NCI-H226 (cell line): ENCODE measurements around the gene PKP1.

Experiments
- DNase-seq: peaks from one replicate; pipeline ENCODE4 v3.0.0-alpha.2; 2015

PKP1 gene

GRCh38 chr1:201332616-201333335 is 49.5 kb downstream of the PKP1 start:
- no peak for DNase-seq

- no peak for DNase-seq
Observed at GRCh38 chr1:201334325-201335173, 51.2 kb downstream of the PKP1 start.

- no peak for DNase-seq
Observed at GRCh38 chr1:201335174-201335870, 52.0 kb downstream of the PKP1 start.

GRCh38 chr1:201335901-201336300 is 52.6 kb downstream of the PKP1 start:
- DNase-seq = no peak

GRCh38 chr1:201336711-201337450 is 53.6 kb downstream of the PKP1 start:
- DNase-seq = no peak

GRCh38 chr1:201341377-201341776 is 58.1 kb downstream of the PKP1 start:
- DNase-seq = no peak

GRCh38 chr1:201344206-201345080 is 61.1 kb downstream of the PKP1 start:
- no peak for DNase-seq

GRCh38 chr1:201345081-201345355 is 61.7 kb downstream of the PKP1 start:
- DNase-seq = no peak

- peak; percentile 39 for DNase-seq
Observed at GRCh38 chr1:201346337-201346939, 63.1 kb downstream of the PKP1 start.

GRCh38 chr1:201346987-201347386 is 63.7 kb downstream of the PKP1 start:
- no peak for DNase-seq

- DNase-seq = no peak
Observed at GRCh38 chr1:201347498-201348210, 64.3 kb downstream of the PKP1 start.

GRCh38 chr1:201348211-201348566 is 64.9 kb downstream of the PKP1 start:
- peak; percentile 25 for DNase-seq

GRCh38 chr1:201349092-201349491 is 65.8 kb downstream of the PKP1 start:
- DNase-seq = no peak

GRCh38 chr1:201350361-201350725 is 67.0 kb downstream of the PKP1 start:
- no peak for DNase-seq

GRCh38 chr1:201350884-201351283 is 67.6 kb downstream of the PKP1 start:
- DNase-seq = no peak

GRCh38 chr1:201351617-201352016 is 68.3 kb downstream of the PKP1 start:
- DNase-seq = no peak

- no peak for DNase-seq
Observed at GRCh38 chr1:201353186-201353940, 70.1 kb downstream of the PKP1 start.

GRCh38 chr1:201354151-201354900 is 71.0 kb downstream of the PKP1 start:
- no peak for DNase-seq

- DNase-seq = no peak
Observed at GRCh38 chr1:201354901-201355295, 71.6 kb downstream of the PKP1 start.

- no peak for DNase-seq
Observed at GRCh38 chr1:201355471-201355870, 72.2 kb downstream of the PKP1 start.
